HG03439 (cell line): ENCODE results near the gene ZNHIT1.
A peak's percentile ranks its signal among the peaks of the same experiment; 100 is the strongest.
"Not testable (repeated sequence)": the region's sequence is repeated elsewhere in the genome, so short reads cannot be mapped to it uniquely, and the experiment has no call there.

ENCODE experiments used
- ATAC-seq: cut with Tn5 transposase; IDR thresholded peaks from one replicate; pipeline ENCODE4 v1.9.1; 2021; ENCODE audit warnings: mild to moderate bottlenecking, moderate library complexity; ENCODE audit not compliant: unreplicated experiment

The ZNHIT1 gene

DNA sequence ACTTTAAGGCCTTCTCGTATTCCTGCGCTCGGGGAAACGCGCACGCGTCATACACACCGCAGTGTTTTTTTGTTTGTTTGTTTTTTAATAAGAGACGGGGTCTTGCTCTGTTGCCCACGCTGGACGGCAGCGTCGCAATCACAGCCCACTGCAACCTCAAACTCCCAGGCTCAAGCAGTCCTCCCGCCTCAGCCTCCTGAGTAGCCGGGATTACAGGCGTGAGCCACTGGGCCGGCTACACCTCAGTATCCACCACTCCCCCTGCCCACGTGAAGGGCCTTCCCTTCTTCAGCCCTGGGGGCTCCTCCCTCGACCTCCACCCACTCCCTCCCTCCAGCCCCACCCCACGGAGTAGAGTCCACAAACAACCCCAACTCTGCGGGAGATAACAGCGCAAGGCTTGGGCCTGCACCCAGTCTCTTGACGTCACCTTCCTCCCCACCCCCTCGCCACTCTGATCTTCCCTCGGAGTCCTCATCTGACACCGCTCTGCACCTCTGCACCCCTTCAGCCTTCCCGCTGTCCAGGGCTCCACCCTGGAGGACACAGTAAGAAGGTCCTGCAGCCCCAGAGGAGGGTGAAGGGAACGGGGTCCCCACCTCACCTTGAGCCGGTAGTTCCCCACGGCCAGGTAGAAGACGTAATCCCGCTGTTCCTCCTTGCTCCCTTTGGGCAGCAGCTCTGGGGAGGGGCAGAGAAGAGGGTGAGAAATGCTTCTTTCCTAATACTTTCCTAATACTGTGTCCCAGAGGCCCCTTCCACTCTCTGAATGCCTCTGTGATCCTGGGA lies 22.5 kb downstream of the ZNHIT1 start:
- no peak for ATAC-seq

DNA sequence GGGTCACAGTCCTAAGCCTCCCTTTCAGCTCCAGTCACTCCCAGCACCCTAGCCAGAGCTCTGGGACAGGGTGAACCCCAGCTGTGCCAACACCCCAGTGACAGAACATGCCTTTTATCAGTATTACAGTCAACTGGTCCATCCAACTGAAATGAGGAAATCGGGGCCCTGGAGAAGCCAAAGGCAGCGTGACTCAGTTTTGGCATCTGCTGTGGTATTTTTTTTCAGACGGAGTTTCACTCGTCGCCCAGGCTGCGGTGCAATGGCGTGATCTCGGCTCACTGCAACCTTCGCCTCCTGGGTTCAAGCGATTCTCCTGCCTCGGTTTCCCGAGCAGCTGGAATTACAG lies 23.0 kb downstream of the ZNHIT1 start:
- ATAC-seq, result no peak

DNA sequence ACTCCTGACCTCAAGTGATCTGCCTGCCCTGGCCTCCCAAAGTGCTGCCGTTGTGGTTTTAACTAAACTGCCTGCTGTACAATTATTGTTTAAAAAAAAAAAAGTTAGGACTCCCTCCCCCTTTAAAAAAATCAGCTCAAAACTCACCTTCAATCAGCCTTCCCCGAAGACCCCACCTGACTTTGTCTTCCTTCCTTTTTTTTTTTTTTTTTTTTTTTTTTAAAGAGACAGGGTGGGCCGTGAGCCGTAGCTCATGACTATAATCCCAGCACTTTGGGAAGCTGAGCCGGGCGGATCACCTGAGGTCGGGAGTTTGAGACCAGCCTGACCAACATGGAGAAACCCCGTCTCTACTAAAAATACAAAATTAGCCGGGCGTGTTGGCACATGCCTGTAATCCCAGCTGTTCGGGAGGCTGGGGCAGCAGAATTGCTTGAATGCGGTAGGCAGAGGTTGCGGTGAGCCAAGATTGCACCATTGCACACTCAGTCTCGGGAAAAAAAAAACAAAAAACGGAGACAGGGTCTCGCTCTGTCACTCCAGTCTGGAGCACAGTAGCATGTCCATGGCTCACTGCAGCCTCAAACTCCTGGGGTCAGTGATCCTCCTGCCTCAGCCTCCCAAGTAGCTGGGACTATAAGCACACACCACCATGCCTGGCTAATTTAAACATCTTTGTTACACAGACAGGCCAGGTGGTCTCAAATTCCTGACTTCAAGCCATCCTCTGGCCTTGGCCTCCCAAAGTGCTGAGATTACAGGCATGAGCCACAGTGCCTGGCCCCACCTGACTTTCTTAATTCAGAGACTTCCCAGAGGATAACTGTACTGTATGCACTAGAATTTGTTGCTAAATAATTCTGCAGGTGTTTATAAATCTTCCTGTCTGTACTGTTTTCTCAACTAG lies 23.7 kb downstream of the ZNHIT1 start:
- no peak for ATAC-seq

DNA sequence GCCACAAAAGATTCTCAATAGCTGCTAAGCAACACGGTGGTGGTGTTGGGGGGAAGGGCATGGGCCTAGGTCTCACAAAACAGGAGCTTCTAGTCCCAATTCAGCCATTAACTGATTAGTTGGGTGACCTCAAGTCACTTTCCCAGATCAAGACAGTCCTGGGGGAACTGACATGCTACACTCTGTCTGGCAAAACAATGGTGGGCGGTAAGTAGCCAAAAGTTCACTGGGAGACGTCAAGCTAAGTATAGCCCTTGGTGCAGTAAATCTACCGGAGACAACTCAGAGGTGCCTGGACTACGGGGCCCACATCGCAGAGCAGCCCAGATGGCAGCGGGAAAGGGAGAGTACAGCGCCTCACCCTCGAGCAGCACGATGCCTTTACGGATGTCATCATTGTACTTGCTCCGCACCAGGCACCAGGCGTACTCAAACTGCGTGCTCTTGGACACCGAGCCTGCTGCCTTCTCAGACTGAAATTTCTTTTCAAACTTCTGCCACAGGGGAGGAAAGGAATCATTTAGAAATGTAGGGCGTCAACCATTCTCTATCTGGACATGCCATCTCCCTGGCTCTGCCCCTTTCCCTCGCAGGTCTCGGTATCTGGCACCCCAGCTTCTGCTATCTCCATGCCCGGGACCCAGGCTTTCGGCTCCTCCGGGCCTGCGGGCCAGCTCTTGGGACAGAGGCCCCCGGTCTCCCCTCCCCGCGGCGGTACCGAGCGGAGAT lies 25.8 kb downstream of the ZNHIT1 start:
- ATAC-seq, result no peak

DNA sequence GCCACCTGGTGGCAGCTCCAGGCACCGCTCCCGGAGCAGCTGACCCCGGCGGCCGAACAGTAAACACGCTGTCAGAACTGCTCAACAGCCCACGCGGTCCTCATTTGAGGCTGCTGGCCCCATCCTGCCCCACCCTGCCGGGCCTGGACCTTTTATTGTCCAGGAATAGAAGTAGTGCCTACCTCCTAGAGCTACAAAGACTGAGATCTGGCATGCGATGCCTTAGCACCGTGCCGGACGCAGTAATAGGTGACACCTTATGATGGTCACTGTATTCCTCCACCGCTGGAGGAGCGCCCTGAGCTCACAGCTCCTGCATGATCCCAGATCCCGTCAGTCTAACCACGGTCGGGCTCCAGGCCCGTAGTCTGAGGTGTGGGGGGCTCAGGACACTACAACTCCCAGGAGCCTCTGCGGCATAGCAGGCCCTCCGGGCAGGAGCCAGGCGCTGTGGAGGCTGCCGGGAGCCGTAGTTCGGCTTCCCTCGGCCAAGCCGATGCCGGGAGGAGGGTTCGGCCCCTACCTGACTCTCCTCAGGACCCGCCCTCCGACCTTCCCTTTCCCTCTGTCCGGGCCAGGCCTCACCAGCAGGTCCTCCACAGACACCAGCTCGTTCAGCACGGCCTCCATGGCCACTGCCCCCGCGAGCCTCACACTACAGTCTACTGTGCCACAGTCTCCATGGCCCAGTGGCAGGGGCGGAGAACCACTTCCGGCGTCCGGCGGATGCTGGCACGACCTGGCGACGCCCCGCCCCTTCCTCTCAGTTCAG lies 26.6 kb downstream of the ZNHIT1 start, which contains the start of gene FIS1:
Gene FIS1, minus strand, starts transcription at position 707 of the 772 bp plus-strand sequence. Its CDS starts 77 bp downstream, at position 630.
- ATAC-seq, result peak; percentile 86

DNA sequence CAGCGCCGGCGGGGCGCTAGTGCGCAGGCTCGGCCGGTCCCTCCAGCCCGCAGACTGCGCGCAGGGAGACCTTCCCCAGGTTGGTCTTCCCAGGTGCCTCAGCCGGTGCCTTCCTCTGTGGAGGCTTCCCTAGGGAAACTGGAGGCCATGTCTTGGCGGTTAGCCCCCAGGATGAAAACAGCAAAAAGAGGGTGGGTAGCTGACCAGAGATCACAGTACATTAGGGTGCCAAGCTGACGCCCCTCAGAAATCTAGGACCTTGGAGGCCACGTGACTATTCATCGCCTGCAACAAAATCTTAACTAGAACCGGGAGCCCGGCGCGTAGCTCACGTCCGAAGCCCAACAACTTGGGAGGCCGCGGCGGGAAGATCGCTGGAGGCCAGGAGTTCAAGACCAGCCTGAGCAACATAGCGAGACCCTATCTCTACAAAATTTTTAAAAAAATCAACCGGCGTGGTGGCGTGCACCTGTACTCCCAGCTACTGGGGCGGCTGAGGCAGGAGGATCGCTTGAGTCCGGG lies 27.2 kb downstream of the ZNHIT1 start:
- no peak for ATAC-seq

DNA sequence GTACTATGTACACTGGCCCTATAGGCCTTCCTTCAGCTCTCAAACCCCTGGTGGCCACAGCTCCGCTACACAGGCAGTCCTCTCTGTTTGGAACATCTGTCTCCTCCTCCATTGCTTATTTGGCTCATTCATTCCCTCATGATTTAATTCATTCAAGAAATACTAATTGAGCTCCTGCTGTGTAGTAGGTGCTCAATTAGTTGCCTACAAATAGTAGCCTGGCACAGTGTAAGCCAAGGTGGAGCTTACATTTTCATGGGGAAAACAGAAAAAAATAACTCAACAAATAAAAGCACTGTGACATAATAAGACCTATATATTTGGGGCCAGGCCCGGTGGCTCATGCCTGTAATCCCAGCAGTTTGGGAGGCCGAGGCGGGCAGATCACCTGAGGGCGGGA lies 30.3 kb downstream of the ZNHIT1 start:
- no peak for ATAC-seq

DNA sequence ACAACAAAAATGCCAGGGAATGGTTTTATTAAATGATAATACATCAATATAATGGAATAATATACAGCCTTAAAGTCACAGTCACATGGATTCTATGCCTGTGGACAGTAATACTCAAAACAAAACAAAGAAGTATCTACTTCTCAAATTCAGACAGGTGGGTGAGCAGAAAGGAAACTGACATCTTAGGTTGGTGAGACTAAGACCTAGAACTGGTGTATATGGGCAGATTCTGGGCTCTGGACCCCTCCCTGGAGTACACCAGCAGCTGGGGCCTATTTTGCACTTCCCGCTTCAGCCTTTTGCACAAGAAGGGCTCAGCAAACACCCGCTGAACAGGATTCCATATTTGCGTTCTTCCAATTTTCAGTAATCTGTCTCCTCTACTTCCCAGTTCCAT lies 32.4 kb downstream of the ZNHIT1 start:
- ATAC-seq, result no peak

DNA sequence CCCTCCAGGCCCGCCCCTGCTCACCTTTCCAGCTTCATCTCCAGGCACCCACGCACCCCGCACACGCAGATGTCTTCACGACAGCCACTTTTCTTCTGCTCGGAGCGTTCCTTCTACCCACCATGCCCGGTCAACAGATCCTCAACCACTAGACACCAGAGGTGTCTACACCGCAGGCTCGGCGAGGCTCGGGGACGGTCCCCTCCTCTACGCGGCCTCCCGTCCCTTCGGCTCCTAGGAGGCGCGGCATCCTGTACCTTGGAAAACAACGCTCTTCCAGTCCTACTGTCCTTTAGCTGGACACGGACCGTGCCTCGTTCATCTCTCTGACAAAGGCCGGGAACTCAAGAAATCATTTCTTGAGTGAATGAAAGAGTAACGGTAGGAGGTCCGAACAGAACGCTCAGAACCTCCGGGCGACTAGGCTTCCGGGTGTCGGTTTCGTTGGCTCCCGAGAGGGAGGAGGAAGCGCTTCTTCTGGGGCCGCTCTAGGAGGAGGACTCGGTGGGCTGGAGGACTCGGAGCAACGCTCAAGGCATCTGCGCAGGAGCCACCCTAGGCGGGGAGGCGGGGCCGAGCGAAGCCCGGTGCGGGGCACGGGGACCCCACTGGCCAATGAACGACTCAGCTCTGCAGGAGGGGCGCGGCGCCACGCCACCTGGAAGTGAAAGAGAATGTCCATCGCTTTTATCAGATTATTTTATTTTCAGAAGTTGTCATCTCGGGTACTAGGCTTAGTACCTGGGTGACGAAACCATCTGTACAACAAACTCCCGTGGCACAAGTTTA lies 34.1 kb downstream of the ZNHIT1 start:
- peak; percentile 96 for ATAC-seq

DNA sequence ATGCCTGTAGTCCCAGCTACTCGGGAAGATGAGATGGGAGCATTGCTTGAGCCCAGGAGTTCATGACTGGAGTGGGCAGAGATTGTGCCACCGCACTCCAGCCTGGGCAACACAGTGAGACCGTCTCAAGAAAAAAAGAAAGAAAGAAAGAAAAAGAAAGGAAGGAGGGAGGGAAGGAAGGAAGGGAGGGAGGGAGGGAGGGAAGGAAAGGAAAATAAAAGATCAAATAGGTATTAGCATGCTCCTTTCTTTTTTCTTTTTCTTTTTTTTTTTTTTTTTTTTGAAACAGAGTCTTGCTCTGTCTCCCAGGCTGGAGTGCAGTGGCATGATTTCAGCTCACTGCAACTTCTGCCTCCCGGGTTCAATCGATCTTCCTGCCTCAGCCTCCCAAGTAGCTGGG lies 35.2 kb downstream of the ZNHIT1 start:
- not testable (repeated sequence) for ATAC-seq

DNA sequence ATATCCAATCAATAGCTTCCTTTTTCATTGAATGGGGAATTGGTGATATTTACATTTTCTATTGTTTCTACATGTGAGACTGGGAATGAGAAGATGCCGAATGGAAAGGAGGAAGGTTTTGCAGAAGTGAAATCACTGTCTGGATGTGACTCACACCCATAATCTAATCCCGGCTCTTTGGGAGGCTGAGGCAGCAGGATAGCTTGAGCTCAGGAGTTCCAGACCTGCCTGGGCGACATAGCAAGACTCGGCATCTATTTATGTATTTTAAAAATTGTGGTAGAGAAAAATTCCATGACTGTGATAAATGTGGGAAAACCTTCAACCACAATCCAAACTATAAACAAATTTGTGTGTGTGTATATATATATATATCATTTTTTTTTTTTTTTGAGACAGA lies 37.8 kb downstream of the ZNHIT1 start:
- ATAC-seq, result no peak

DNA sequence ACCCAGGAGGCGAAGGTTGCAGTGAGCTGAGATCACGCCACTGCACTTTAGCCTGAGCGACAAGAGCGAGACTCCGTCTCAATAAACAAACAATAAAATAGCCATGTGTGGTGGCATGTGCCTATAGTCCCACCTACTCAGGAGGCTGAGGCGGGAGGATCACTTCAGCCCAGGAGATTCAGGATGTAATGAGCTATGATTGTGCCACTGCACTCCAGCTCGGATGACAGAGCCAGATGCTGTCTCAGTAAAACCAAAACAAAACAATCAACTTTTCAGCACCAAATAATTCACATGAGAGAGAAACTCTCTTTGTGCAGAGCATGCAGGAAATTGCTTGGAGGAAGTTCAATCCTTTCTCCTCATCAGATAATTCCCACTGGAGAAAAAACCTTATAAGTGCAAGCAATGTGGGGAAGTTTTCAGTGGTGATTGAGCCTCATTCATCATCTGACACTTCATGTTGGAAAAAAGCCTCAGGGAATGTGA lies 40.3 kb downstream of the ZNHIT1 start:
- ATAC-seq, result no peak

DNA sequence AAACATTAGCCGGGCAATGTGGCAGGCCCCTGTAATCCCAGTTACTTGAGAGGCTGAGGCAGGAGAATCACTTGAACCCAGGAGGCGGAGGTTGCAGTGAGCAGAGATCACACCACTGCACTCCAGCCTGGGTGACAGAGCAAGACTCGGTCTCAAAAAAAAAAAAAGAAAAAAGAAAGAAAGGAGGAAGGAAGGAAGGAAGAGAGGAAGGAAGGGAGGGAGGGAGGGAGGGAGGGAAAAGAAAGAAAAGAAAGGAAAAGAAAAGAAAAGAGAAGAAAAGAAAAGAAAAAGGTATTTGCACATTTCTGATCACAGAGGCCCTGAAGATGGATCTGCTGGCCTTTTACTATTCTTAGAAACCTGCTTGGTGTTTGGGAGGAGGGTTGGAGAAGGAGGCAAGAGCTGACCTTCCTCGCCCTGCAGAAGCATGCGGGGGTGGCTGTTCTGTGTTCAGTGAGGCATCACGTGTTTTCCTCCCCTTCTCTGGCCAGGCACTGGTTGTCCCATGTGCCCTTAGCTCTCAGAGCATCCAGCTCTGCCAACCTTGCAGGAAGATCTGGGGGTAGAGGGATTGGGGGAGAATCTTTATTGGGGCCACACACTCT lies 46.2 kb downstream of the ZNHIT1 start:
- ATAC-seq, result not testable (repeated sequence)

DNA sequence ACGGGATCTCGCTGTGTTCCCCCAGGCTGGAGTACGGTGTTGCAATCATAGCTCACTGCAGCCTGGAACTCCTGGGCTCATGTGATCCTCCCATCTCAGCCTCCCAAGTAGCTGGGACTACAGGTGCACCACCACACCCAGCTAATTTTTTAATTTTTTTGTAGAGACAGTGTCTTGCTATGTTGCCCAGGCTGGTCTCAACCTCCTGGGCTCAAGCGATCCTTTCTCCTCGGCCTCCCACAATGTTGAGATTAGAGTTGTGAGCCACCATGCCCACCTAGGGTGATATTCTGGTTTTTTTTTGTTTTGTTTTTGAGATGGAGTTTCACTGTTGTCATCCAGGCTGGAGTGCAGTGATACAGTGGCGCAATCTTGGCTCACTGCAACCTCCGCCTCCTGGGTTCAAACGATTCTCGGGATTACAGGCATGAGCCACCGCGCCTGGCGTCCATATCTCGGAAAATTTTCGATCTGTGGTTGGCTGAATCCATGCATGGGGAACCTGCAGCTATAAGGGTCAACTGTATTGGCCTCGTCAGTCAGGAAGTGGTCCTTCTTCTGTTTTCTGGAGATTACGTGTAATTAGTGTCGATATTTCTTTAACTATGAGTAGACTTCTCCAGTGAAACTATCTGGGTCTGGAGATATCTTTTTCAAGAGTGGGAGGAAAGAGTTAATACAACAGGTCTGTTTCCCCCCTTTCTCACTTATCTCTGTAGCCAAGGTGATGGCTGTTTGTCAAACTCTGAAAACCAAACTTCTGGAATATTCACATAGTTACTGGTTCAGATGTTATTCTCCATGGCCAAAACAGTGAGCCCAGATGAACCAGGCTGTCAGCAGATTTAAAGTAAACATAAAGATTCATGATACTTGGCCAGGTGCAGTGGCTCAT lies 47.9 kb downstream of the ZNHIT1 start:
- no peak for ATAC-seq

DNA sequence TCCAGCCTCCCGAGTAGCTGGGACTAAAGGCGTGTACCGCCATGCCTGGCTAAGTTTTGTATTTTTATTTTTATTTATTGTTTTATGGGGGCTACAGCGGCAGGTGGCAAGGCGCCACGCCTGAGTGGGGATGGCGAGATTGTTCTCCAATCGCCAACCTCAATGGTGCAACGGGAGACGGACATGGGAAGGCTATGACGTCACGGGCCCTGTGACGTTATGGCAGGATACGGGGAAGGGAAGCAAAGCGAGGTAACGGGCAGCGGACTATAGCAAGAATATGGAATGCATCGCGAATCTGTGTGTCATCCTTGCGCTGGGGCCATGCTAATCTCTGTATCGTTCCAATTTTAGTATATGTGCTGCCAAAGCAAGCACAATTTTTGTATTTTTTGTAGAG lies 51.7 kb downstream of the ZNHIT1 start:
- no peak for ATAC-seq

DNA sequence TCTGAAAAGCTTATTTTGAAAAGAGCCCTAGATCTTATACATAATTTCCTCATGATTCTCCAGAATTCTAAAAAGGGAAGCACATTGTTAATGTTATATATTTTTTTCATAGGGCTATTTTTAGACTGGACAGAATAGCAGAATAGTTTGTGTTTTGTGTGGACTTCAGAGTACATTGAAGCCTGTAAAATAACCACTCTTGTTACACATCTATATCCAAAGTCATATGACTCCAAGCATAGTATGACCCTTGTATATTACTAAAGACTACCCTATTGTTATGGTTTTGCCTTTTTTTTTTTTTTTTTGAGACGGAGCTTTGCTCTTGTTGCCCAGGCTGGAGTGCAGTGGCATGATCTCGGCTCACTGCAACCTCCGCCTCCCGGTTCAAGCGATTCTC lies 53.1 kb downstream of the ZNHIT1 start:
- ATAC-seq, result no peak

DNA sequence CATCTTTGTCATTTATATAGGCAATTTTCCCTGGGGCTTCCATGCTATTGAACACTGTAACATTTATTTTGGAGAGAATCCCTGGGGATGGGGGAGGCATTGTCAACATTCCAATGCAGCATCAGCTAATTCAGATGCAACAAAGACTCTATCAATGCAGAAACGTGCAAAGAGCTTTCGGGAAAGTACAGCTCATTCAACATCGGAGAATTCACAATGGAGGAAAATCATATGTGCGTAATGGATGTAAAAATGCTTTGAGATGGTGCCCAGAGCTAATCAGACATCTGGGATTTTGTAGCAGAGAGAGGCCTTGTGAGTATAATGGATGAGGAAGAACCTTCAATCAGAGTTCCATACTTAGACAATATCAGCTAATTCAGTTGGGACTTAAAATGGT lies 55.2 kb downstream of the ZNHIT1 start:
- no peak for ATAC-seq
